SK-N-SH treated with all-trans-retinoic acid at 6 μM for 48 hours (cell line): ENCODE data around the gene STAMBPL1.

Experiments
- ATAC-seq: fragments of 200-7000 bp; cut with Tn5 transposase; 3 replicates; pipeline ENCODE4 v1.9.1; 2020; ENCODE audit warnings: mild to moderate bottlenecking, moderate library complexity
- ARNTL ChIP-seq: fragments of 450-650 bp; formaldehyde crosslinking; IDR thresholded peaks from 2 replicates; pipeline ENCODE4 v1.5.0; 2020; ENCODE audit warnings: low read depth, mild to moderate bottlenecking, moderate library complexity, borderline replicate concordance
- BACH2 ChIP-seq: fragments of 250-450 bp; sonication (Bioruptor Pico); IDR thresholded peaks from 2 replicates; pipeline ENCODE4 v1.9.0; 2021; ENCODE audit warnings: mild to moderate bottlenecking, borderline replicate concordance
- CSDC2 ChIP-seq: fragments of 250-450 bp; sonication (Bioruptor Pico); IDR thresholded peaks from 2 replicates; pipeline ENCODE4 v1.5.0; 2020; ENCODE audit warnings: mild to moderate bottlenecking, moderate library complexity
- CSRNP3 ChIP-seq: fragments of 250-450 bp; sonication (Bioruptor Pico); IDR thresholded peaks from 2 replicates; pipeline ENCODE4 v1.5.1; 2021; ENCODE audit warnings: mild to moderate bottlenecking, moderate library complexity
- ESRRG ChIP-seq: fragments of 250-450 bp; sonication (Bioruptor Pico); IDR thresholded peaks from 2 replicates; pipeline ENCODE4 v1.6.1; 2021; ENCODE audit warnings: mild to moderate bottlenecking
- GLIS3 ChIP-seq: fragments of 250-450 bp; sonication (Bioruptor Pico); IDR thresholded peaks from 2 replicates; pipeline ENCODE4 v1.5.0; 2020; ENCODE audit warnings: mild to moderate bottlenecking, moderate library complexity
- ISL1 ChIP-seq: fragments of 250-450 bp; sonication (Bioruptor Pico); IDR thresholded peaks from 2 replicates; pipeline ENCODE4 v2.1.2; 2022; ENCODE audit warnings: mild to moderate bottlenecking, moderate library complexity
- OSR1 ChIP-seq: fragments of 250-450 bp; sonication (Bioruptor Pico); IDR thresholded peaks from 2 replicates; pipeline ENCODE4 v1.8.0; 2022; ENCODE audit warnings: moderate library complexity, mild to moderate bottlenecking, inconsistent platforms
- PATZ1 ChIP-seq: fragments of 250-450 bp; sonication (Bioruptor Pico); IDR thresholded peaks from 2 replicates; pipeline ENCODE4 v1.8.0; 2020; ENCODE audit warnings: mild to moderate bottlenecking, moderate library complexity, borderline replicate concordance
- PPARA ChIP-seq: fragments of 250-450 bp; sonication (Bioruptor Pico); IDR thresholded peaks from 2 replicates; pipeline ENCODE4 v1.5.0; 2020; ENCODE audit warnings: mild to moderate bottlenecking, borderline replicate concordance
- RARB ChIP-seq: fragments of 250-450 bp; sonication (Bioruptor Pico); IDR thresholded peaks from 2 replicates; pipeline ENCODE4 v1.8.0; 2021; ENCODE audit warnings: mild to moderate bottlenecking, moderate library complexity
- SNAI2 ChIP-seq: fragments of 250-450 bp; sonication (Bioruptor Pico); IDR thresholded peaks from 2 replicates; pipeline ENCODE4 v1.5.0; 2020; ENCODE audit warnings: mild to moderate bottlenecking, moderate library complexity
- TCF4 ChIP-seq: fragments of 250-450 bp; sonication (Bioruptor Pico); IDR thresholded peaks from 2 replicates; pipeline ENCODE4 v1.8.0; 2021; ENCODE audit warnings: mild to moderate bottlenecking, moderate library complexity, borderline replicate concordance
- TOX ChIP-seq: fragments of 250-450 bp; sonication (Bioruptor Pico); IDR thresholded peaks from 2 replicates; pipeline ENCODE4 v1.8.0; 2021; ENCODE audit warnings: mild to moderate bottlenecking, moderate library complexity, borderline replicate concordance
- ZFP3 ChIP-seq: fragments of 250-450 bp; sonication (Bioruptor Pico); IDR thresholded peaks from 2 replicates; pipeline ENCODE4 v1.5.0; 2020; ENCODE audit warnings: mild to moderate bottlenecking, moderate library complexity
- ZNF565 ChIP-seq: fragments of 450-650 bp; formaldehyde crosslinking; conservative IDR thresholded peaks from 2 replicates; pipeline ENCODE4 v1.5.0; 2020; ENCODE audit warnings: low read depth, mild to moderate bottlenecking, moderate library complexity
- ZNF70 ChIP-seq: fragments of 450-650 bp; formaldehyde crosslinking; IDR thresholded peaks from 2 replicates; pipeline ENCODE4 v1.5.0; 2020; ENCODE audit warnings: mild to moderate bottlenecking, moderate library complexity
- ZNF8 ChIP-seq: fragments of 450-650 bp; formaldehyde crosslinking; IDR thresholded peaks from 2 replicates; pipeline ENCODE4 v1.5.0; 2020; ENCODE audit warnings: mild to moderate bottlenecking, moderate library complexity
- TF ChIP-seq, protein P1 (sequence below): fragments of 250-450 bp; sonication (Bioruptor Pico); IDR thresholded peaks from 2 replicates; pipeline ENCODE4 v1.5.1; 2020; ENCODE audit warnings: low read depth, mild to moderate bottlenecking, moderate library complexity
- TF ChIP-seq, protein P2 (sequence below): fragments of 250-450 bp; sonication (Bioruptor Pico); IDR thresholded peaks from 2 replicates; pipeline ENCODE4 v1.8.0; 2021; ENCODE audit warnings: low read depth, mild to moderate bottlenecking, moderate library complexity, borderline replicate concordance

STAMBPL1 gene

GRCh38 chr10:88934900-88935672 is 55.0 kb downstream of the STAMBPL1 start:
- peak; percentile 68 for ATAC-seq
- no peak for TF ChIP-seq SNAI2
- no peak for TF ChIP-seq ARNTL
- no peak for TF ChIP-seq BACH2 (CRISPR knock-in tag)
- no peak for TF ChIP-seq ZNF8 (CRISPR knock-in tag)
- no peak for TF ChIP-seq PATZ1
- TF ChIP-seq RARB, result no peak
- no peak for TF ChIP-seq GLIS3
- no peak for TF ChIP-seq ZFP3 (CRISPR knock-in tag)
- no peak for TF ChIP-seq CSRNP3 (CRISPR knock-in tag)

DNA sequence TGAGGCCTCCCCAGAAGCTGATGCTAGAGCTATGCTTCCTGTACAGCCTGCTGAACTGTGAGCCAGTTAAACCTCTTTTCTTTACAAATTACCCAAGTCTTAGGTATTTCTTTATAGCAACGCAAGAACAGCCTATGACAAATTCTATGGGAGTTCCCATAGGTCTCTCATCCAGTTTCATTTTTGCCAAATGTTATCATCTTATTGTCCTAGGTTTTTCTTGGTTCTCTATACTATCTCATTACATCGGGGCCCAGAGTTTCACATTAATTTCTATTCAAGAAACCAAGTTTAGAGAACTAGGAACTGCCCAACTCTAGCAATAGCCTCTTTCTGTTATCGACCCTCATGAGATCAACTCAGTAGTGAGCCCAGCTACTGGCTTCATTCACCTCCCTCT is 56.6 kb downstream of the STAMBPL1 start:
- TF ChIP-seq GLIS3 (no peak), CSRNP3 (CRISPR knock-in tag) (no peak), PPARA (CRISPR knock-in tag) (no peak), PATZ1 (no peak), ARNTL (no peak), ZNF8 (CRISPR knock-in tag) (no peak), TOX (CRISPR knock-in tag) (no peak), CSDC2 (CRISPR knock-in tag) (no peak), BACH2 (CRISPR knock-in tag) (no peak), ZNF70 (CRISPR knock-in tag) (no peak), ZNF565 (CRISPR knock-in tag) (no peak), ESRRG (CRISPR knock-in tag) (no peak), SNAI2 (no peak), ISL1 (no peak), RARB (no peak), OSR1 (CRISPR knock-in tag) (no peak)
- TF ChIP-seq, protein P1, sequence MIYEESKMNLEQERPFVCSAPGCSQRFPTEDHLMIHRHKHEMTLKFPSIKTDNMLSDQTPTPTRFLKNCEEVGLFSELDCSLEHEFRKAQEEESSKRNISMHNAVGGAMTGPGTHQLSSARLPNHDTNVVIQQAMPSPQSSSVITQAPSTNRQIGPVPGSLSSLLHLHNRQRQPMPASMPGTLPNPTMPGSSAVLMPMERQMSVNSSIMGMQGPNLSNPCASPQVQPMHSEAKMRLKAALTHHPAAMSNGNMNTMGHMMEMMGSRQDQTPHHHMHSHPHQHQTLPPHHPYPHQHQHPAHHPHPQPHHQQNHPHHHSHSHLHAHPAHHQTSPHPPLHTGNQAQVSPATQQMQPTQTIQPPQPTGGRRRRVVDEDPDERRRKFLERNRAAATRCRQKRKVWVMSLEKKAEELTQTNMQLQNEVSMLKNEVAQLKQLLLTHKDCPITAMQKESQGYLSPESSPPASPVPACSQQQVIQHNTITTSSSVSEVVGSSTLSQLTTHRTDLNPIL, result no peak
- TF ChIP-seq, protein P2, sequence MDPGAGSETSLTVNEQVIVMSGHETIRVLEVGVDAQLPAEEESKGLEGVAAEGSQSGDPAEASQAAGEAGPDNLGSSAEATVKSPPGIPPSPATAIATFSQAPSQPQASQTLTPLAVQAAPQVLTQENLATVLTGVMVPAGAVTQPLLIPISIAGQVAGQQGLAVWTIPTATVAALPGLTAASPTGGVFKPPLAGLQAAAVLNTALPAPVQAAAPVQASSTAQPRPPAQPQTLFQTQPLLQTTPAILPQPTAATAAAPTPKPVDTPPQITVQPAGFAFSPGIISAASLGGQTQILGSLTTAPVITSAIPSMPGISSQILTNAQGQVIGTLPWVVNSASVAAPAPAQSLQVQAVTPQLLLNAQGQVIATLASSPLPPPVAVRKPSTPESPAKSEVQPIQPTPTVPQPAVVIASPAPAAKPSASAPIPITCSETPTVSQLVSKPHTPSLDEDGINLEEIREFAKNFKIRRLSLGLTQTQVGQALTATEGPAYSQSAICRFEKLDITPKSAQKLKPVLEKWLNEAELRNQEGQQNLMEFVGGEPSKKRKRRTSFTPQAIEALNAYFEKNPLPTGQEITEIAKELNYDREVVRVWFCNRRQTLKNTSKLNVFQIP (CRISPR knock-in tag), result no peak
- TF ChIP-seq, all 23 proteins: peak for 0
- ATAC-seq, result no peak

GRCh38 chr10:88938039-88938438 is 58.0 kb downstream of the STAMBPL1 start:
- ATAC-seq, result no peak
- TF ChIP-seq PATZ1 (no peak), TCF4 (no peak), RARB (no peak), CSDC2 (CRISPR knock-in tag) (no peak), ZNF70 (CRISPR knock-in tag) (no peak)
- TF ChIP-seq, protein P2 (CRISPR knock-in tag), result no peak
- TF ChIP-seq, protein P1, result no peak
